Kidney epithelial cell (primary cell): Measurements from ENCODE around the gene ZNF445. TPM values are rescaled to one million over a fixed set of nuclear protein-coding genes. Genes with fewer than 3 reads are reported as not detected.

Source experiments
- DNase-seq: peaks from one replicate; pipeline ENCODE4 v3.0.0-alpha.2; 2010; ENCODE audit warnings: low read depth
- H3K27me3 ChIP-seq: 2 replicates; pipeline ENCODE4 v1.6.0; 2011; ENCODE audit warnings: low read length; ENCODE audit not compliant: control insufficient read depth, insufficient read depth
- H3K36me3 ChIP-seq: 2 replicates; pipeline ENCODE4 v1.5.1; 2011; ENCODE audit warnings: low read length; ENCODE audit not compliant: control insufficient read depth, insufficient read depth
- H3K4me3 ChIP-seq: 2 replicates; pipeline ENCODE4 v1.5.1; 2011; ENCODE audit warnings: low read depth, mild to moderate bottlenecking, control low read depth, low read length
- total RNA-seq: library from RNA; depleted of rRNA; stranded (reverse); fragments of >200 nt; gene quantifications from 2 replicates; pipeline ENCODE4 v1.2.3, GENCODE V29; 2015
- TF ChIP-seq, protein P1 (sequence below): IDR thresholded peaks from 2 replicates; pipeline ENCODE4 v1.5.1; 2011; ENCODE audit warnings: mild to moderate bottlenecking, moderate library complexity, low read length, control low read depth, inconsistent platforms; ENCODE audit not compliant: insufficient read depth, poor library complexity, severe bottlenecking

The ZNF445 gene
- total RNA-seq, 1 donor from 2014 or later = 6.3 TPM

DNA sequence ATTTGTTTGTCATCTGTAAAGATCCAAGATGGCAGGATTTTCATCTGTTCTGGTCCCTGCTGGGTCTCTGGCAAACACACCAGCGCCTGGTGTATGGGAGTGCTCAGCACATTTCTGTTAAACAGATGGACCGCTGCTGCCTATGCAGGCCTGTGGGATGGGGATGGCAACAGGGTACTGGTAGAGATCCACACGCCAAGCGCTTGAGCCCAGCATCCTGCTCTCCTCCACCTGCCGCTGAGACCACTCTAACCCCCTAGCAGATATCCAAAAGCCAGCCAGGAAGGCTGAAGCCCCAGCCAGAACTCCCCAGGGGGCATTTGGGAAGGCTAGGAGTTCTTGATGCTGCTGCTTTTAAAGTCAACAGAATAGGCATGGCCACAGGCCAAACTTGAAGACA, 31.7 kb downstream of the ZNF445 start:
- TF ChIP-seq, protein P1, sequence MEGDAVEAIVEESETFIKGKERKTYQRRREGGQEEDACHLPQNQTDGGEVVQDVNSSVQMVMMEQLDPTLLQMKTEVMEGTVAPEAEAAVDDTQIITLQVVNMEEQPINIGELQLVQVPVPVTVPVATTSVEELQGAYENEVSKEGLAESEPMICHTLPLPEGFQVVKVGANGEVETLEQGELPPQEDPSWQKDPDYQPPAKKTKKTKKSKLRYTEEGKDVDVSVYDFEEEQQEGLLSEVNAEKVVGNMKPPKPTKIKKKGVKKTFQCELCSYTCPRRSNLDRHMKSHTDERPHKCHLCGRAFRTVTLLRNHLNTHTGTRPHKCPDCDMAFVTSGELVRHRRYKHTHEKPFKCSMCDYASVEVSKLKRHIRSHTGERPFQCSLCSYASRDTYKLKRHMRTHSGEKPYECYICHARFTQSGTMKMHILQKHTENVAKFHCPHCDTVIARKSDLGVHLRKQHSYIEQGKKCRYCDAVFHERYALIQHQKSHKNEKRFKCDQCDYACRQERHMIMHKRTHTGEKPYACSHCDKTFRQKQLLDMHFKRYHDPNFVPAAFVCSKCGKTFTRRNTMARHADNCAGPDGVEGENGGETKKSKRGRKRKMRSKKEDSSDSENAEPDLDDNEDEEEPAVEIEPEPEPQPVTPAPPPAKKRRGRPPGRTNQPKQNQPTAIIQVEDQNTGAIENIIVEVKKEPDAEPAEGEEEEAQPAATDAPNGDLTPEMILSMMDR = no peak
- H3K36me3 ChIP-seq = peaks cover 5% of the 10 kb centered on the region

DNA sequence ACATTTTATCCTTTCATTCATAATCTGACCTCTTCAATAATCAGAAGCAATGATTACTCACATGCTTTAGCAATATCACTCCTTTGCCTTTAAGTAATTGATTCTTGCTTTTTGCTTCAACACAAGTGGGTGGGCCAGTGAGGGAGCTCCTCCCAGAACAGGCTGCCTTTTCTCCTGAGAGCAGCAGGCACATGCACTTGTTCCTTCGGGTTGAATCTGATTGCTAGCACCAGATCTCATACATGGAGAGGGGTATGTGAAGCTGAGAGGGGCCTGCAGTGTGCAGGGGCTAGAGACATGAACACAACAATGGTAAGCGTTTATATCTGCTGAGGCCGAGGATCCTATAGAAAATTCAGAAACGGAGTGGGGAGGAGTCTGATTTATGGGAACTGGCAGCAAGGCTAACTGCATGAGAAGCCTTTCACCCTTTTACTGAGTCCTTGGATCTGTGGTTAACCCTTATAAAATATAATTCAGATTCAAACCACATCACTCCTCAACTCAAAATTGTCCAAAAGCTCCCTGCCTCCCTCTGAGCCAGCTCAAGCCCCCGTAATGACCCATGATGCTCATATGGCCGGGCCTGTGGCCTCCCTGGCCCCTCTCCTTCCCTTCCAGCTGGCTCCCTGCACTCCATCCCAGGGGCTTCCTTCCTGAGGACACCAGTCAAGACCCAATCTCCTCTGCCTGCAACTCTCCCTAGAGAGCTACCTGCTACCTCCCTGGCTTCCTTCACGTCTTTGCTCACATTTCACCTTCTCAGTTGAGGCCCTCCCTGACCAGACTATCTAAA, 32.4 kb downstream of the ZNF445 start:
- peaks cover 5% of the 10 kb centered on the region for H3K36me3 ChIP-seq
- DNase-seq = no peak
- TF ChIP-seq, protein P1 = no peak
- H3K27me3 ChIP-seq = no peaks in the 10 kb centered on the region
- H3K4me3 ChIP-seq = no peak overlapping the region

More for the DNA sequence above, 31.7 kb downstream of the ZNF445 start:
- no peaks in the 10 kb centered on the region for H3K27me3 ChIP-seq
- DNase-seq = no peak
- no peak overlapping the region for H3K4me3 ChIP-seq

DNA sequence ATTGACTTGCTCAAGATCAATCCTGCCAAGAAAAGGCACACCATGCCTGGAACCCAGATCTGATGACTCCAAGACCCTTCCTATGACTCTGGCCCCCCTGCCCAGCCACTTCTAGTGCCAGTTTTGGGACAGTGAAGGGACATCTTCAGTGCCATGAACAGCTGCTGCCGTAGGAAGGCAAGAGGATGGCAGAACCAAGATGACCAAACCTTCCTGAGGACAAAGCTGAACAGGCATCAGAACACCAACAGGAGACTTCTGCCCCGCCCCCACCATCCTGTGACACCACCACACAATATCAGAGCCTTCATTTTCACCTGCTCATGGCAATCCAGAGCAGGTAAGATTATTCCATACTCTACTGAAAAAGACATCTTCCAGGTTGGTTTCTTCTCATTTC, 33.0 kb downstream of the ZNF445 start:
- DNase-seq = no peak
- Histone ChIP-seq H3K36me3 (peaks cover 3% of the 10 kb centered on the region), H3K27me3 (no peaks in the 10 kb centered on the region), H3K4me3 (no peak overlapping the region)
- TF ChIP-seq, protein P1 = no peak

DNA sequence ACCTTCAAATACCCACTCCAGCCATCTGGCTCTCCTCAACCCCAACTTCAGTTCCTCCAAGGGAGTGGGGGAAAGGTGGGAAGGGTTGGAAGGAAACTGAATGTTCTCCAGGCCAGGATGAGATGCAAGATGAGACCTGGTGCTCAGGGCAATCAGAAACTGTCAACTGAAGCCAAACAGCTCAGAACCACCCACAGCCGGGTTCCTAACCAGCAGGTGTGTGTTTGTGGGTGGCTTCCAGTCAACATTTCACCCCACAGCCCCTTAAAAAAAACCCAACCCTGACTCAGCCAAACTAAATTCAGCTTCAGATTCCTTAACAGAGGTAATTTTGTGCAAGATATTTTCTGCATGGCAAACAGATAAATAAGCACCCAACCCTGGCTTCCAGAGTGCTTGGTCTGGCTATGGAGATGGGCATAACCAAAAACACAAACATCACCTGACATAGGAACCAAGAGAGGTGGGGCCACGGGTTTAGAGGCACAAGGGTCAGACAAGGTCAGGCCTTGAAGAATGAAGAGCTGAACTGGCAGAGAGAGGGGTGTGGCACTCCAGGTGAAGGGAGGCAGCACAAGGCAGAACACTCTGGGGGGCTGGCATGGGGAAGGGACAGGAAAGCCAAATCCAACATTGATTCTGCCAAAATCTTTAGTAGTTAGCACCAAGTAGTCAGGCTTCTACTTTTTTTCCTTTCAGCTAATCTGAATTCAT, 34.7 kb downstream of the ZNF445 start:
- Histone ChIP-seq H3K36me3 (no peaks in the 10 kb centered on the region), H3K4me3 (no peak overlapping the region), H3K27me3 (no peaks in the 10 kb centered on the region)
- TF ChIP-seq, protein P1 = no peak
- DNase-seq = no peak

DNA sequence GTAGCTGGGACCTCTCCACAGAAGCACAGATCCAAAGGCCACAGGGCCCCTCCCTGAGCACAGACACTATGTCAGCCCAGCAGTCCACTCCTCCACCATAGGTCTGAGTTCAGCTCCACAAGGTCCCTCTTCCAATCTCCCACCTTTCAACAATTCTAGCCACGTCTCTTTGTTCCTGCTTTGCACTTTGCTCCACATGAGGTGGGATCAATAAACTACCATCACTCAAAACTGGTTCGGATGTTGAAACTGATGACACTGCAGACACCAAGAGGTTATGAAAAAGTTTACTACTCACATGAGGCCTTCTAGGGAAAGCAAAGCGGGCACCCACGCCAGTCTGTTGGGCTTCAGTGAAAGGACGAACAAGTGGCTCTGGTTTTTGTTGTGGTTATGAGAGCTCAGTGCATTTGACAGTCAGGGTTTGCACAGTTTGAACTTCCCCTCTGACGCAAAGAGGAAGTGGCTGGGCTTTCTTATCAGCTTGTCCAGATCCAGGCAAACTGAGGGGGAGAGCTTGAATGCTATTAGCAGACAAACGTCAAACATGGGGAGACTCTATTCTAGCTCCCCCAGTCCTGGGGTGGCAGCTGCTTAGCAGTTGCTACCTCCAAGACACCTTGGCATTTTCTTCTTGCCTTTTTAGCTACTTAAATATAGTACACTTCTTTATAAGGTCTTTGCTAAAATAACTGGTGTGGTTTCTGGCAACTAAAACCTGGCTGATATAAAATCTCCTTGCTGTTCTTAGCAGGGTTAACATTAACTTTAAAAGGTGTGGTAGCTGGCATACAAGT, 37.8 kb downstream of the ZNF445 start:
- TF ChIP-seq, protein P1 = no peak
- H3K27me3 ChIP-seq = no peaks in the 10 kb centered on the region
- no peak overlapping the region for H3K4me3 ChIP-seq
- no peaks in the 10 kb centered on the region for H3K36me3 ChIP-seq
- no peak for DNase-seq
